Body of pancreas (tissue), 4 donors: ENCODE measurements around the gene EYS. TPM values are rescaled to one million over a fixed set of nuclear protein-coding genes. Genes with fewer than 3 reads are reported as not detected.

Experiments
- ATAC-seq: fragments of 150-250 bp; one replicate; pipeline ENCODE4 v1.9.1; 2016
- DNase-seq, 4 donors: peaks; one replicate each; pipeline ENCODE4 v3.0.0-alpha.2; 2019
- H3K27ac ChIP-seq, 4 donors: fragments of 200-600 bp; sonication (generic); 1 replicate in 3 of 4; 2 replicates in 1 of 4; pipeline versions ENCODE4 v1.5.1 to v1.6.1; 2016 to 2019; ENCODE audit warnings: mild to moderate bottlenecking in 1 of 4, mixed read lengths in 1 of 4, moderate library complexity in 1 of 4
- H3K27me3 ChIP-seq, 2 donors: fragments of 200-600 bp; sonication (generic); one replicate each; pipeline ENCODE4 v1.6.0; 2016; ENCODE audit warnings: mild to moderate bottlenecking in 1 of 2
- H3K36me3 ChIP-seq, 2 donors: fragments of 200-600 bp; sonication (generic); replicated peaks in 1 of 2; 2 replicates each; pipeline ENCODE4 v1.5.1; 2016; ENCODE audit warnings: low read depth in 2 of 2; ENCODE audit not compliant: insufficient read depth in 1 of 2
- H3K4me1 ChIP-seq: fragments of 200-600 bp; sonication (generic); one replicate; pipeline ENCODE4 v1.6.0; 2016
- H3K4me3 ChIP-seq, 2 donors: fragments of 200-600 bp; sonication (generic); 1 replicate in 1 of 2; 2 replicates in 1 of 2; pipeline ENCODE4 v1.5.1; 2016 to 2019
- H3K9me3 ChIP-seq, 3 donors: fragments of 200-600 bp; sonication (generic); 1 replicate in 2 of 3; 2 replicates in 1 of 3; pipeline ENCODE4 v1.5.1; 2016
- CTCF ChIP-seq, 7 experiments: fragments of 450-650 bp in 4 of 7; fragments of 200-600 bp in 3 of 7; sonication (generic) in 3 of 7; IDR thresholded peaks; one replicate each; pipeline ENCODE4 v1.5.1; 2016 to 2019; ENCODE audit warnings: antibody characterized with exemption in 7 of 7
- POLR2A ChIP-seq, 3 donors: fragments of 450-650 bp; IDR thresholded peaks; one replicate each; pipeline ENCODE4 v1.6.1; 2016; ENCODE audit warnings: antibody characterized with exemption in 3 of 3, mild to moderate bottlenecking in 2 of 3
- WGBS, 2 donors: methylation state at CpG; one replicate each; pipeline ENCODE4 v1.1.5; 2017; 5-methylcytosine and 5-hydroxymethylcytosine counted together
- intact Hi-C: fragments of 100-400 bp; cut with DNase I; formaldehyde crosslinking; loops from one replicate; pipeline ENCODE4 v1.15.1; 2023
- total RNA-seq, 2 donors: library from RNA; depleted of rRNA; stranded (reverse); fragments of >200 nt; gene quantifications; one replicate each; pipeline ENCODE4 v1.1.0, GENCODE V29; 2016

Gene EYS
- total RNA-seq, 2 donors from 2014 or later: 0.26 TPM; not detected in 1

GRCh38 chr6:64214373-64214772, 1492.7 kb downstream of the EYS start:
- no peak for ATAC-seq
- H3K27ac ChIP-seq: no peak overlapping the region
- no peaks in the 10 kb centered on the region for H3K9me3 ChIP-seq
- TF ChIP-seq CTCF (IDR thresholded peaks at IDR 0.05): no peak
- no peak for TF ChIP-seq POLR2A (IDR thresholded peaks at IDR 0.05)
- intact Hi-C loops: no loop called here
- no peak overlapping the region for H3K4me3 ChIP-seq
- no peaks in the 10 kb centered on the region for H3K27me3 ChIP-seq
- no peak for DNase-seq
- H3K4me1 ChIP-seq: no peaks in the 10 kb centered on the region
- no peaks in the 10 kb centered on the region for H3K36me3 ChIP-seq

DNA sequence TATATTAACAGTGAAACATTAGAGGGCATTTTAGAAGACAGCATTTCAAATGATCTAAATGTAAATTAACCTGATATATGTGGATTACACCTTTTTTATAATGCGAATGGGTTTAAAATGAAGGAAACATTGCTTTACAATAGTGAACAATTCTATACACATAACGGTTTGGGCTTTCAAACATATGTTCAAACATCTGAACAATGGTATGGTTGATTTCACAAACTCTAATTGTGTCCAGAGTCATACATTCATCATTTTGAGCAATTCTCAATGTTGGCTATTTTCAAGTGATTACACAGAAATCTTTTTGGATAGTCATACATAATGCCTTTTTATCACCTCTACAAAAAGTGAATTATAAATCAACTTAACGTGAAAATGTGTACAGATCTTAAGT, 1493.3 kb downstream of the EYS start:
- no peak for TF ChIP-seq POLR2A (IDR thresholded peaks at IDR 0.05)
- TF ChIP-seq CTCF (IDR thresholded peaks at IDR 0.05): no peak
- no peaks in the 10 kb centered on the region for H3K4me1 ChIP-seq
- ATAC-seq (no peak), DNase-seq (no peak)
- H3K27me3 ChIP-seq: no peaks in the 10 kb centered on the region
- H3K36me3 ChIP-seq: no peaks in the 10 kb centered on the region
- no peaks in the 10 kb centered on the region for H3K9me3 ChIP-seq
- H3K4me3 ChIP-seq: no peak overlapping the region
- H3K27ac ChIP-seq: no peak overlapping the region
- WGBS, 2 donors: 39 to 44% methylated on average over 3 of the region's 3 CpGs
- intact Hi-C loops: no loop called here

DNA sequence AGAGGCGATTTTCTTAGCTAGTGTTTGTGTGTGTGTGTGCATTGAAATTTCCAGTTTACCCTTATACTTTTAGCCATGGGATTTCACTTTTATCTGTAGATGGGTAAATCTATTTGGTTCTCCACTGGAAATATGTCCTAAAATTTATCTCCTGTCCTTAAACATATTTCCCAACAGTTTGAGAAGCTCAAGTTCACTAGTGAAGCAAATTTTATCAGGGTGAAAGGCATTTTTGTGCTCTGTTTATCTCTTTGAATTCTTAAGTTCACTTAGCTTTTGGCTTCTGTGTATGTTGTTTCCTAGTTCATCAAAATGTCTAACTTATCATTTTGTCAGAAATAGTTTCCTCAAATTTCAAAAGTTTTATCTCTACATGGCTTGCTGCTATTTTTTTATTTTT, 1509.8 kb downstream of the EYS start:
- no peak overlapping the region for H3K4me3 ChIP-seq
- WGBS, 2 donors: 68 to 87% methylated on average over 1 of the region's 1 CpG
- no peak for ATAC-seq
- no peak overlapping the region for H3K27ac ChIP-seq
- no peaks in the 10 kb centered on the region for H3K9me3 ChIP-seq
- no peak for TF ChIP-seq POLR2A (IDR thresholded peaks at IDR 0.05)
- TF ChIP-seq CTCF (IDR thresholded peaks at IDR 0.05): no peak
- intact Hi-C loops: no loop called here
- no peaks in the 10 kb centered on the region for H3K27me3 ChIP-seq
- no peaks in the 10 kb centered on the region for H3K36me3 ChIP-seq
- no peaks in the 10 kb centered on the region for H3K4me1 ChIP-seq
- no peak for DNase-seq

DNA sequence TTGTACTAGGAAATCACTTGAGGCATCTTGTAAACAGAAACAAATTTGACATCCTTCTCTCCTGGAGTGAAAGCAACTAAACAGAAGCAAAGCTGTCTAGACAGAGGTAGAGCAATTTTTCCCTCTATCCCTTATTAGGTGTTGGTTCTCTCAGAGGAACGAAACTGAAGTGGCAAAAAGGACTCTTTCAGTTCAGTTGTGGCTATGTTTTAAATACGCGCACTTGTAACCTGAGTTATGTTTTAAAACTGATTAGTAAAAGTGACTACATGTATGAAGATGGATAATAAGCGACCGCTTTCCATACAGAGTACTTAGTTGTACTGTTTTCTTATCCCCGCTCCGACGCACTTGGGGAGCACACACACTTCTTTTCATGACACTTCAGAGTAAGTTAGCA, 1520.4 kb downstream of the EYS start:
- ATAC-seq: no peak
- 81 to 84% methylated on average over 8 of the region's 8 CpGs for WGBS, 2 donors

More for the DNA sequence above, 1520.4 kb downstream of the EYS start:
- TF ChIP-seq POLR2A (IDR thresholded peaks at IDR 0.05) (no peak), CTCF (IDR thresholded peaks at IDR 0.05) (no peak)
- no peaks in the 10 kb centered on the region for H3K27me3 ChIP-seq
- no peak overlapping the region for H3K4me3 ChIP-seq
- no peak for DNase-seq
- no peaks in the 10 kb centered on the region for H3K9me3 ChIP-seq
- no peak overlapping the region for H3K27ac ChIP-seq
- no peaks in the 10 kb centered on the region for H3K4me1 ChIP-seq
- H3K36me3 ChIP-seq: no peaks in the 10 kb centered on the region
- intact Hi-C loops: no loop called here
